Stimulated activated CD8-positive, alpha-beta memory T cell treated with anti-CD3 and anti-CD28 coated beads, Interleukin-4, amount 100 ng/mL, for 4 hours (primary cell): Measurements from ENCODE around the gene RNFT2.

ENCODE experiments used
- DNase-seq, 2 donors: peaks; one replicate each; pipeline ENCODE4 v3.0.0-alpha.2; 2020; ENCODE audit warnings: low read depth in 2 of 2, low spot score in 1 of 2

Gene RNFT2

GRCh38 chr12:116876151-116876869, 138.2 kb downstream of the RNFT2 start:
- no peak for DNase-seq

- DNase-seq = no peak
Observed at GRCh38 chr12:116878567-116879508, 140.7 kb downstream of the RNFT2 start.

- DNase-seq = no peak
Observed at GRCh38 chr12:116879509-116880212, 141.5 kb downstream of the RNFT2 start.

- no peak for DNase-seq
Observed at GRCh38 chr12:116880213-116880816, 142.2 kb downstream of the RNFT2 start.

GRCh38 chr12:116880817-116881324, 142.8 kb downstream of the RNFT2 start:
- no peak for DNase-seq

GRCh38 chr12:116881325-116881876, 143.3 kb downstream of the RNFT2 start, which contains the start of gene HRK:
TSS of gene HRK (minus strand) at chr12:116881441. CDS start at chr12:116881307, 134 bp downstream.
- DNase-seq = no peak

- no peak for DNase-seq
Observed at GRCh38 chr12:116881877-116882507, 143.9 kb downstream of the RNFT2 start.

- DNase-seq = no peak
Observed at GRCh38 chr12:116882742-116883141, 144.6 kb downstream of the RNFT2 start.

GRCh38 chr12:116884871-116885270, 146.8 kb downstream of the RNFT2 start:
- no peak for DNase-seq

GRCh38 chr12:116885491-116885890, 147.4 kb downstream of the RNFT2 start:
- no peak for DNase-seq

- no peak for DNase-seq
Observed at GRCh38 chr12:116887244-116887643, 149.1 kb downstream of the RNFT2 start.

GRCh38 chr12:116887897-116888296, 149.8 kb downstream of the RNFT2 start:
- no peak for DNase-seq

- no peak for DNase-seq
Observed at GRCh38 chr12:116890330-116890729, 152.2 kb downstream of the RNFT2 start.

- no peak for DNase-seq
Observed at GRCh38 chr12:116891019-116891418, 152.9 kb downstream of the RNFT2 start.

- no peak for DNase-seq
Observed at GRCh38 chr12:116892349-116893140, 154.4 kb downstream of the RNFT2 start.

GRCh38 chr12:116894913-116895312, 156.8 kb downstream of the RNFT2 start:
- no peak for DNase-seq

- DNase-seq = no peak
Observed at GRCh38 chr12:116896411-116896924, 158.4 kb downstream of the RNFT2 start.

- DNase-seq = no peak
Observed at GRCh38 chr12:116897476-116897875, 159.4 kb downstream of the RNFT2 start.

- DNase-seq = no peak
Observed at GRCh38 chr12:116898669-116899068, 160.6 kb downstream of the RNFT2 start.
